HepG2 (cell line): ENCODE data around the gene ARPC1B. TPM values are rescaled to one million over a fixed set of nuclear protein-coding genes. Genes with fewer than 3 reads are reported as not detected.

Experiments used
- AGO2 ChIP-seq: fragments of 200-400 bp; formaldehyde crosslinking; optimal IDR thresholded peaks from 2 replicates; pipeline ENCODE3; 2017; ENCODE audit warnings: mild to moderate bottlenecking, low read depth, low read length, moderate library complexity
- AKAP8 ChIP-seq: sonication (generic); formaldehyde crosslinking; IDR thresholded peaks from 2 replicates; pipeline ENCODE4 v1.5.1; 2020; ENCODE audit warnings: mild to moderate bottlenecking, missing genetic modification reagents
- ATF7-NPFF ChIP-seq: sonication (generic); formaldehyde crosslinking; IDR thresholded peaks from 2 replicates; pipeline ENCODE4 v1.8.1; 2023; ENCODE audit warnings: mild to moderate bottlenecking, low read depth, missing genetic modification reagents, moderate library complexity
- DDIT3 ChIP-seq: sonication (generic); formaldehyde crosslinking; IDR thresholded peaks from 2 replicates; pipeline ENCODE4 v1.4.0; 2020; ENCODE audit warnings: mild to moderate bottlenecking, missing genetic modification reagents
- HNF4G ChIP-seq, 2 experiments: sonication (generic) in 1 of 2; formaldehyde crosslinking in 1 of 2; IDR thresholded peaks; 2 replicates each; pipeline versions ENCODE4 v1.4.0 to v1.6.1; 2011 to 2020; ENCODE audit warnings: borderline replicate concordance in 2 of 2, low read depth in 2 of 2, mild to moderate bottlenecking in 2 of 2, low read length in 1 of 2, missing genetic modification reagents in 1 of 2, moderate library complexity in 1 of 2
- IRF9 ChIP-seq: sonication (generic); formaldehyde crosslinking; IDR thresholded peaks from 2 replicates; pipeline ENCODE4 v1.8.0; 2022; ENCODE audit warnings: missing genetic modification reagents, mild to moderate bottlenecking, borderline replicate concordance
- KAT7 ChIP-seq: IDR thresholded peaks from 2 replicates; pipeline ENCODE4 v1.6.1; 2018; ENCODE audit warnings: borderline replicate concordance, missing compliant biosample characterization
- NFYB ChIP-seq: sonication (generic); formaldehyde crosslinking; IDR thresholded peaks from 2 replicates; pipeline ENCODE4 v1.4.0; 2020; ENCODE audit warnings: missing genetic modification reagents
- POLR2A ChIP-seq, 2 experiments: IDR thresholded peaks; 2 replicates each; pipeline ENCODE4 v1.6.1; 2011; ENCODE audit warnings: low read depth in 2 of 2, low read length in 2 of 2, mild to moderate bottlenecking in 1 of 2, moderate library complexity in 1 of 2; ENCODE audit not compliant: insufficient read depth in 1 of 2
- POLR2G ChIP-seq: fragments of 200-400 bp; formaldehyde crosslinking; IDR thresholded peaks from 2 replicates; pipeline ENCODE4 v1.6.1; 2018; ENCODE audit warnings: mild to moderate bottlenecking, low read depth, low read length, moderate library complexity
- PRDM15 ChIP-seq: sonication (generic); formaldehyde crosslinking; IDR thresholded peaks from 2 replicates; pipeline ENCODE4 v1.4.0; 2020; ENCODE audit warnings: missing genetic modification reagents
- RBM22 ChIP-seq: fragments of 200-400 bp; formaldehyde crosslinking; optimal IDR thresholded peaks from 2 replicates; pipeline ENCODE3; 2017; ENCODE audit warnings: mild to moderate bottlenecking, low read length, moderate library complexity
- RXRA ChIP-seq: sonication (generic); formaldehyde crosslinking; IDR thresholded peaks from 2 replicates; pipeline ENCODE4 v1.5.1; 2020; ENCODE audit warnings: missing genetic modification reagents
- SIN3A ChIP-seq: IDR thresholded peaks from 2 replicates; pipeline ENCODE4 v1.6.1; 2011; ENCODE audit warnings: low read depth, mild to moderate bottlenecking, control low read depth, low read length, borderline replicate concordance
- SMARCC2 ChIP-seq: fragments of 450-650 bp; IDR thresholded peaks from 2 replicates; pipeline ENCODE4 v1.6.1; 2017; ENCODE audit warnings: antibody characterized with exemption, mild to moderate bottlenecking
- ZFP62 ChIP-seq: sonication (generic); formaldehyde crosslinking; IDR thresholded peaks from 2 replicates; pipeline ENCODE4 v1.4.0; 2020; ENCODE audit warnings: missing genetic modification reagents
- ZKSCAN5 ChIP-seq: sonication (generic); formaldehyde crosslinking; IDR thresholded peaks from 2 replicates; pipeline ENCODE4 v1.5.1; 2020; ENCODE audit warnings: mild to moderate bottlenecking, missing genetic modification reagents
- ZNF138 ChIP-seq: sonication (generic); formaldehyde crosslinking; IDR thresholded peaks from 2 replicates; pipeline ENCODE4 v1.5.0; 2020; ENCODE audit warnings: mild to moderate bottlenecking, low read depth, missing genetic modification reagents
- ZNF282 ChIP-seq: fragments of 450-650 bp; IDR thresholded peaks from 2 replicates; pipeline ENCODE4 v1.6.1; 2018; ENCODE audit not compliant: partially characterized antibody
- polyA plus RNA-seq, 8 experiments: library from polyadenylated mRNA; depleted of rRNA in 3 of 8; stranded (reverse) in 7 of 8; unstranded in 1 of 8; fragments of >200 nt; fragmentation: Illumina TruSeq in 4 of 8; extraction: Trizol in 4 of 8; gene quantifications; 2 replicates each; pipeline versions ENCODE4 v1.2.1 to v1.2.3, GENCODE V29; 2011 to 2016; ENCODE audit warnings: low read depth in 4 of 8, missing spikeins in 1 of 8, mixed read lengths in 1 of 8; ENCODE audit not compliant: insufficient read depth in 1 of 8
- total RNA-seq, 5 experiments: library from RNA; depleted of rRNA; stranded (reverse); fragments of >200 nt; fragmentation: Illumina TruSeq; extraction: Trizol; gene quantifications; 2 replicates each; pipeline ENCODE4 v1.2.3, GENCODE V29; 2016; ENCODE audit warnings: low read depth in 1 of 5

Gene ARPC1B
- total and polyA plus RNA-seq, 2 of the 13 experiments (the other 11 are each of a cell fraction or from before 2014, with no cell fraction given), result 72.9 to 89.1 TPM

DNA sequence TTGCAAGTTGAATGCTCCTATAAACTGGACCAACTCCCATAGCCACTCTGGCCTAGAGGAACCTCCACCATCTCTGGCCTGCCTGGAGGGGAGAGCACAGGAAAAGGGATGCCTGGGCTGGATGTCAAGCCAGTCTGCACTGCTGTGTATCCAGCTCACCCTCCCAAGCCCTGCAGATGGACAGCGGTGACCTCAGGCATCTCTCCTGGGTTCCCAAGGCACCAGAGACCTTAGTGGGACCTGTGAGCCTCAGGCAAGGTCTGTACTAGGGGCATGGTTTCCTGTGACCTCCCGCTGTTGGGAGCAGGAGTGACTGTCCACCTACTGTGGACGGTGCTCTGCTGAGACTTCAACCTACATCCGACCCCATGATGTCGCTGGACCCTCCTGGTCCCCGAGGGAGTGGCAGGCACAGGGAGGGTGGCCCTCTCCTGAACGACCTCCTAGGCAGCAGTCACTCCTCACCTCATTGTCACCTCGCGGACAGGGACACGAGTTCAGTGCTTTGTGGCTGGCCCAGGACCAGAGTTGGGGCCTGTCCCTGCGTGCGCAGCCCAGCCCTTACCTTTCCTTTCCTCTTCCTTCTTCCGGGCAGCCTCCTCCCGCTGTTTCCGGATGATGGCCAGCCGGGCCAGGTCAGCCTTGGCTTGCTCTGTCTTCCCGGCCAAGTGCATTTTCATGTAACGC, 22.9 kb downstream of the ARPC1B start (continued):
- TF ChIP-seq PRDM15 (CRISPR knock-in tag) (no peak), ZFP62 (CRISPR knock-in tag) (no peak), NFYB (CRISPR knock-in tag) (no peak), AGO2 (peak; percentile 70), ZNF138 (CRISPR knock-in tag) (no peak), POLR2G (peak; percentile 38), RXRA (CRISPR knock-in tag) (no peak), DDIT3 (no peak), ZNF282 (no peak), POLR2A (IDR thresholded peaks at IDR 0.05; ENCODE audit: insufficient read depth in 1 of 2, low read depth in 2 of 2, low read length in 2 of 2) (peak; percentile 14 to 48; a peak in 1 of 4 replicates), AKAP8 (no peak), ATF7-NPFF (CRISPR knock-in tag) (no peak), KAT7 (no peak), ZKSCAN5 (CRISPR knock-in tag) (no peak), HNF4G (IDR thresholded peaks at IDR 0.05; ENCODE audit: borderline replicate concordance, low read depth, low read length) (no peak), HNF4G (CRISPR knock-in tag; IDR thresholded peaks at IDR 0.05; ENCODE audit: borderline replicate concordance, low read depth) (no peak), SMARCC2 (no peak), SIN3A (no peak), RBM22 (peak; percentile 68), IRF9 (CRISPR knock-in tag) (no peak)
